Caco-2 (cell line): ENCODE results near the gene KDM4C. TPM values are rescaled to one million over a fixed set of nuclear protein-coding genes. Genes with fewer than 3 reads are reported as not detected.

Experiments used
- BruUV-seq: library from RNA; stranded (reverse); fragments of 400-500 nt; replicated peaks from 2 replicates; lab custom pipeline; 2021; lab: Mats Ljungman, UMichigan
- CTCF ChIA-PET: fragments of 300-600 bp; sonication (Branson Sonifier 250); formaldehyde crosslinking; loops from one replicate; lab custom pipeline; 2022; ENCODE audit warnings: antibody characterized with exemption; lab: Charles Lee
- POLR2A ChIA-PET: fragments of 300-600 bp; sonication (Branson Sonifier 250); formaldehyde crosslinking; loops from one replicate; lab custom pipeline; 2022; ENCODE audit warnings: antibody characterized with exemption; lab: Charles Lee
- DNase-seq, 2 experiments: peaks; one replicate each; pipeline versions ENCODE4 v3.0.0 to v3.0.0-alpha.2; 2020 to 2022
- H3K27me3 ChIP-seq: replicated peaks from 2 replicates; pipeline ENCODE4 v1.6.0; 2011; ENCODE audit warnings: low read length; ENCODE audit not compliant: control insufficient read depth, insufficient read depth
- H3K36me3 ChIP-seq: 2 replicates; pipeline ENCODE4 v1.5.1; 2011; ENCODE audit warnings: low read length; ENCODE audit not compliant: control insufficient read depth, insufficient read depth
- H3K4me1 ChIP-seq: fragments of 250-450 bp; sonication (Bioruptor Pico); 2 replicates; pipeline ENCODE4 v1.5.1; 2020; ENCODE audit warnings: mild to moderate bottlenecking
- H3K4me3 ChIP-seq: 2 replicates; pipeline ENCODE4 v1.5.1; 2011; ENCODE audit warnings: low read depth, mild to moderate bottlenecking, control low read depth, low read length
- H3K9me3 ChIP-seq: fragments of 250-450 bp; sonication (Bioruptor Pico); 2 replicates; pipeline ENCODE4 v1.5.1; 2020; ENCODE audit warnings: mild to moderate bottlenecking, moderate library complexity
- H3K27ac Mint-ChIP-seq: one replicate; pipeline ENCODE4 v1.8.0; 2022; ENCODE audit warnings: mixed read lengths; ENCODE audit not compliant: unreplicated experiment
- H3K27me3 Mint-ChIP-seq: one replicate; pipeline ENCODE4 v1.8.0; 2022; ENCODE audit warnings: mixed read lengths; ENCODE audit not compliant: insufficient read depth, unreplicated experiment
- H3K36me3 Mint-ChIP-seq: one replicate; pipeline ENCODE4 v1.8.0; 2022; ENCODE audit warnings: mild to moderate bottlenecking, mixed read lengths; ENCODE audit not compliant: insufficient read depth, unreplicated experiment
- H3K4me1 Mint-ChIP-seq: one replicate; pipeline ENCODE4 v1.8.0; 2022; ENCODE audit warnings: low read depth, mixed read lengths; ENCODE audit not compliant: unreplicated experiment
- H3K4me3 Mint-ChIP-seq: one replicate; pipeline ENCODE4 v1.8.0; 2022; ENCODE audit warnings: mild to moderate bottlenecking, moderate library complexity, mixed read lengths; ENCODE audit not compliant: unreplicated experiment
- H3K9me3 Mint-ChIP-seq: one replicate; pipeline ENCODE4 v1.8.0; 2022; ENCODE audit warnings: mixed read lengths; ENCODE audit not compliant: unreplicated experiment
- intact Hi-C: fragments of 100-400 bp; cut with micrococcal nuclease; formaldehyde crosslinking; loops from one replicate; pipeline ENCODE4 v1.10.0; 2022; ENCODE audit not compliant: unreplicated experiment
- total RNA-seq: library from RNA; stranded (reverse); gene quantifications from 2 replicates; pipeline ENCODE4 v1.2.3, GENCODE V29; 2022
- TF ChIP-seq, protein P1 (sequence below), 2 experiments: fragments of 200-600 bp in 1 of 2; IDR thresholded peaks; 1 replicate in 1 of 2; 2 replicates in 1 of 2; pipeline versions ENCODE4 v1.5.1 to v1.8.0; 2011 to 2022; ENCODE audit warnings: antibody characterized with exemption in 1 of 2, control low read depth in 1 of 2, inconsistent platforms in 1 of 2, low read depth in 1 of 2, low read length in 1 of 2, mild to moderate bottlenecking in 1 of 2, moderate library complexity in 1 of 2; ENCODE audit not compliant: insufficient read depth in 1 of 2, severe bottlenecking in 1 of 2, unreplicated experiment in 1 of 2

The KDM4C gene
- total RNA-seq, 1 experiment from 2014 or later, result 40.3 TPM

GRCh38 chr9:6819529-6819928, 61.8 kb downstream of the KDM4C start:
- peaks cover 32% of the 10 kb centered on the region for H3K36me3 Mint-ChIP-seq
- H3K9me3 ChIP-seq, result no peaks in the 10 kb centered on the region
- H3K4me3 ChIP-seq, result no peak overlapping the region
- H3K4me1 Mint-ChIP-seq, result peaks cover 14% of the 10 kb centered on the region
- H3K27ac Mint-ChIP-seq, result no peak overlapping the region
- DNase-seq, result no peak
- peaks cover 6% of the 10 kb centered on the region; the same call in 1 of the 2 replicates for H3K4me1 ChIP-seq
- ChIA-PET POLR2A (interaction anchor here (0.9 kb wide), 1 partner anchor 62 kb away, joined by 3 read pairs; the partner anchor contains the start of gene KDM4C), CTCF (no interaction called here)
- intact Hi-C loops, result no loop called here
- no peaks in the 10 kb centered on the region for H3K9me3 Mint-ChIP-seq
- H3K27me3 ChIP-seq, result no peaks in the 10 kb centered on the region
- TF ChIP-seq, protein P1, sequence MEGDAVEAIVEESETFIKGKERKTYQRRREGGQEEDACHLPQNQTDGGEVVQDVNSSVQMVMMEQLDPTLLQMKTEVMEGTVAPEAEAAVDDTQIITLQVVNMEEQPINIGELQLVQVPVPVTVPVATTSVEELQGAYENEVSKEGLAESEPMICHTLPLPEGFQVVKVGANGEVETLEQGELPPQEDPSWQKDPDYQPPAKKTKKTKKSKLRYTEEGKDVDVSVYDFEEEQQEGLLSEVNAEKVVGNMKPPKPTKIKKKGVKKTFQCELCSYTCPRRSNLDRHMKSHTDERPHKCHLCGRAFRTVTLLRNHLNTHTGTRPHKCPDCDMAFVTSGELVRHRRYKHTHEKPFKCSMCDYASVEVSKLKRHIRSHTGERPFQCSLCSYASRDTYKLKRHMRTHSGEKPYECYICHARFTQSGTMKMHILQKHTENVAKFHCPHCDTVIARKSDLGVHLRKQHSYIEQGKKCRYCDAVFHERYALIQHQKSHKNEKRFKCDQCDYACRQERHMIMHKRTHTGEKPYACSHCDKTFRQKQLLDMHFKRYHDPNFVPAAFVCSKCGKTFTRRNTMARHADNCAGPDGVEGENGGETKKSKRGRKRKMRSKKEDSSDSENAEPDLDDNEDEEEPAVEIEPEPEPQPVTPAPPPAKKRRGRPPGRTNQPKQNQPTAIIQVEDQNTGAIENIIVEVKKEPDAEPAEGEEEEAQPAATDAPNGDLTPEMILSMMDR (IDR thresholded peaks at IDR 0.05; ENCODE audit: insufficient read depth in 1 of 2, low read depth in 1 of 2, low read length in 1 of 2, severe bottlenecking in 1 of 2, unreplicated experiment in 1 of 2), result no peak
- no peak overlapping the region for H3K4me3 Mint-ChIP-seq
- H3K36me3 ChIP-seq, result no peaks in the 10 kb centered on the region
- no TSS peak for BruUV-seq
- H3K27me3 Mint-ChIP-seq, result no peaks in the 10 kb centered on the region

DNA sequence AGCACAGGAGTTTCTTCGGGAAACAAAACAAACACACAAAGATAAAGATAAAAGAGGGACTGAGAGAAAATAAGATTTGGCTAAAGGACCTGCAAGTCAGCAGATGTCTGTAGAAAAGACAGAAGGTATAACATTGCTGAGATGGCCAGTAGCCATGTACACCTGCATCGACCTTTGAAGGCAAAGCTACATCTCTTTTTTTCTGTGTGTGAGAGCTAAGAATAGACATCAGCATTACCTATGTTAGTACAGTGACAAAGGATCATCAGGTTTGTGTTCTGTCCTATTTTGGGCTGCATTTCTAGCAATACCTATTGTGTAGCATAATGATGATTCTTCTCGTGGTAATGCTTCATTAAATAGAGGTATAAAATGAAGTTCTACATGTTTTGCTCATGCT, 64.9 kb downstream of the KDM4C start:
- intact Hi-C loops, result loop anchor here (10.0 kb wide), 1 partner anchor 162 kb away; no protein-coding TSS in a partner anchor
- H3K4me1 ChIP-seq, result peaks cover 9% of the 10 kb centered on the region
- TF ChIP-seq, protein P1 (IDR thresholded peaks at IDR 0.05; ENCODE audit: insufficient read depth in 1 of 2, low read depth in 1 of 2, low read length in 1 of 2, severe bottlenecking in 1 of 2, unreplicated experiment in 1 of 2), result no peak
- H3K4me3 ChIP-seq, result no peak overlapping the region
- Mint-ChIP-seq H3K27ac (no peak overlapping the region), H3K4me1 (peaks cover 19% of the 10 kb centered on the region), H3K9me3 (no peaks in the 10 kb centered on the region), H3K4me3 (no peak overlapping the region), H3K27me3 (no peaks in the 10 kb centered on the region), H3K36me3 (peaks cover 49% of the 10 kb centered on the region)
- H3K27me3 ChIP-seq, result no peaks in the 10 kb centered on the region
- no peaks in the 10 kb centered on the region for H3K36me3 ChIP-seq
- CTCF ChIA-PET, result interaction anchor here (0.5 kb wide), 1 partner anchor 579 kb away, joined by 4 read pairs; no protein-coding TSS in a partner anchor
- H3K9me3 ChIP-seq, result no peaks in the 10 kb centered on the region
- DNase-seq, result no peak
- POLR2A ChIA-PET, result no interaction called here
- BruUV-seq, result no TSS peak

DNA sequence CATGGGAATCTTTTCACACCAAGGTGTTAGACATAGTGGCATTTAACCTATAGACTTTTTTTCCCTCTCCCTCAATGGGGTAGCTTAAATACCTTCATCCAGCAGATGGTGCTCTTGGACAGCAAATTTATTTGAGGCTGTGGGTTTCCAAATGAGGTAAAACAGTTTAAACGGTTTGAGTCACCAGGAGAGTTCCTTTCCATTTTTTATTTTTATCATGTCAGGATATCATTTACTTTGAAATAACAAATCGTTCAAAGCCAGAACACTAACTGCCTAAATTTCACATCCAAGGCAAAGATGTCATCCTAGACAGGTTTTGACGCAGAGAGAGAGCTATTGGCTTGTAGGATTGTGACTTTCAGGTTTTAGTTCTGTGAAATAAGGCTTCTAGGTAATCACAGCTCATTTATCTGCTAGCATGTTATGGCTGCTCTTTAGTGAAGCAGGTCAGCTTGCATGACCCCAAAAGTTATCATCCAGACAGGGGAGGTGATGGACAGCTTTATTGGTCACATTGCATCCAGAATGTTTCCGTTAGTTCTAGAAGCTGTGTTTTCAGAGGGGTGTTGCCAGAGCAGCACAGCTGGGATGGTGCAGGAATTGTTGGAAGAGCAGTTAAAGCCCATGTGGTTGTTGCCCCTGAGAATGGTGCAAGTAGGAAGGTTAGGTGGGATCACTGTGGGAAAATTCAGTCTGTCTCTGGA, 69.8 kb downstream of the KDM4C start:
- H3K4me1 Mint-ChIP-seq, result peaks cover 14% of the 10 kb centered on the region
- no peak overlapping the region for H3K4me3 Mint-ChIP-seq
- intact Hi-C loops, result loop anchor here (1.0 to 10.0 kb wide), 6 partner anchors 19 to 360 kb away; no protein-coding TSS in a partner anchor
- ChIA-PET POLR2A (no interaction called here), CTCF (interaction anchor here (0.6 to 1.6 kb wide), 11 partner anchors 9 to 971 kb away, joined by 3 to 10 read pairs (median 4); no protein-coding TSS in a partner anchor)
- Histone ChIP-seq H3K27me3 (no peaks in the 10 kb centered on the region), H3K4me3 (no peak overlapping the region), H3K4me1 (peaks cover 15% of the 10 kb centered on the region), H3K36me3 (peaks cover 1% of the 10 kb centered on the region), H3K9me3 (no peaks in the 10 kb centered on the region)
- peak overlapping the region; percentile 66 for H3K27ac Mint-ChIP-seq
- H3K36me3 Mint-ChIP-seq, result peaks cover 43% of the 10 kb centered on the region
- no peaks in the 10 kb centered on the region for H3K9me3 Mint-ChIP-seq
- TF ChIP-seq, protein P1 (IDR thresholded peaks at IDR 0.05; ENCODE audit: insufficient read depth in 1 of 2, low read depth in 1 of 2, low read length in 1 of 2, severe bottlenecking in 1 of 2, unreplicated experiment in 1 of 2), result peak; percentile 47 to 51
- H3K27me3 Mint-ChIP-seq, result no peaks in the 10 kb centered on the region
- BruUV-seq, result no TSS peak
- peak in 1 of 2 experiments; percentile 66 for DNase-seq
